ENCODE measurements around the gene CHST8. TPM values are rescaled to one million over a fixed set of nuclear protein-coding genes. Genes with fewer than 3 reads are reported as not detected.
A peak's percentile ranks its signal among the peaks of the same experiment; 100 is the strongest.

Gene CHST8
- total RNA-seq, 2 donors from 2014 or later, result not detected

DNA sequence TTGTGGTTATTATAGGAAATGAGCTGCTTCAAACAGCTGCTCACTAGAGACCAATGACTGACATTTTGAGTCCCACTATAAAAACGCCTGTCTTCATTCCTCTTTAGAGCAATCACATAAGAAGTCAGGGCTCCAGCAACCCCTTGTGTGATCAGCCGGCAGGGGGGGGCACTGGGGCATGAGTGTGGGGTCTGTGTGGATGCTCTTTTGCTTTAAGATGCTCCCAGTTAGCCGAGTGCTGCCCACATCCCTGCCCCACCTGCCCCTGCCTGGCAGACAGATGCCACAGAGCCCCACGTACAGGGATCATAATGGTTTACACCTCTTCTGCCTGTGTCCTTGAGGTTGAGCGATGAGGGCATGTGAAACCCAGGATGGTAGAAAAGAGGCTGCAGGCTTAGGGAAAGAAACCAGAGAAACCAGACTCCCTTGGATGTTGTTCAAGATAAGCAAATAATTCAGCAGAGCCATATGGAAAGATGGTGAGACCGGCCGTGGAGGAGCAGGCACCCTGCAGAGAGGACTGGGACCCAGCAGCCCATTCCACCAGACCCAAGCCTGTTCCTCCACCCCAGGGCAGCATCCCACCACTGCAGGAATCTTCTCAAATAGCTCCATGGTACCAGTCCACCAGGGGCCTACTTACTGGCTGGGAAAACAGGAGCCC is 55.4 kb downstream of the CHST8 start:
- Mint-ChIP-seq H3K4me1 (ENCODE audit: low read depth in 2 of 2) (no peaks in the 10 kb centered on the region), H3K9me3 (no peaks in the 10 kb centered on the region), H3K36me3 (no peaks in the 10 kb centered on the region), H3K4me3 (no peak overlapping the region), H3K27me3 (peaks cover 7% of the 10 kb centered on the region in 2 donors), H3K27ac (no peak overlapping the region)
- DNase-seq (ENCODE audit: low spot score) (no peak), ATAC-seq (no peak)

DNA sequence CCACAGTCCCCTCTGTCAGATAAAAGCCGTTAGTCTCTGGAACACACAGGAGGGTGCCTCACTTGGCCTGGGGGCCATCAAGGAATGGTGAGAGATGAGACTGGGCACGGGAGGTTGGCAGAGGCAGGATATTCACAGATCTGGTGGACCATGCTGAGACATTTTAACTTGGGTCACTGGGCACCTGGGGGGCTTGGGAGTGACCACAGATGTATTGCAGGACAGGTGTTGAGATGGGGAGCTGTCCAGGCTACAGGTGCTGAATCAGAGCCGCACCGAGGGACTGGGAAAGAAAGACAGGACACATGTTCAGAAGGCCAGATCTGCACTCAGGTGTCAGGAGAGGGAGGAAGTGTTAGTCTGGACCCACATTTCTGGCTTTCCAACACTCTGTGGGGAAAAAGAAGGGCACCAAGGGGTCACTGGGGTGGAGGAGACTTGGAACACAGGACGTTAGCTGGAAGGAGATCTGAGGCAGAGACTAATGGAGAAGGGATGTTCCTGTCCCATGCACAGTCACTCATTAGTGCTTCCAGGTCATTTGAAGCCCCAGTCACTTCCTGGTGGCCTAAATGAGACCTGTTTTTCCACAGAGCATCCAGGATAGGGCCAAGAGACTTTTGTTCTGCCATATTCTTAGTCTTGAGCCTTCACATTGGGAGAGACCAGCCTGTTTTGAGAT is 56.1 kb downstream of the CHST8 start:
- H3K4me1 Mint-ChIP-seq (ENCODE audit: low read depth in 2 of 2), result no peaks in the 10 kb centered on the region
- H3K27me3 Mint-ChIP-seq, result peaks cover 6 to 15% of the 10 kb centered on the region in 2 donors
- ATAC-seq (no peak), DNase-seq (ENCODE audit: low spot score) (no peak)
- H3K9me3 Mint-ChIP-seq, result no peaks in the 10 kb centered on the region
- no peak overlapping the region for H3K27ac Mint-ChIP-seq
- H3K36me3 Mint-ChIP-seq, result no peaks in the 10 kb centered on the region
- no peak overlapping the region for H3K4me3 Mint-ChIP-seq

DNA sequence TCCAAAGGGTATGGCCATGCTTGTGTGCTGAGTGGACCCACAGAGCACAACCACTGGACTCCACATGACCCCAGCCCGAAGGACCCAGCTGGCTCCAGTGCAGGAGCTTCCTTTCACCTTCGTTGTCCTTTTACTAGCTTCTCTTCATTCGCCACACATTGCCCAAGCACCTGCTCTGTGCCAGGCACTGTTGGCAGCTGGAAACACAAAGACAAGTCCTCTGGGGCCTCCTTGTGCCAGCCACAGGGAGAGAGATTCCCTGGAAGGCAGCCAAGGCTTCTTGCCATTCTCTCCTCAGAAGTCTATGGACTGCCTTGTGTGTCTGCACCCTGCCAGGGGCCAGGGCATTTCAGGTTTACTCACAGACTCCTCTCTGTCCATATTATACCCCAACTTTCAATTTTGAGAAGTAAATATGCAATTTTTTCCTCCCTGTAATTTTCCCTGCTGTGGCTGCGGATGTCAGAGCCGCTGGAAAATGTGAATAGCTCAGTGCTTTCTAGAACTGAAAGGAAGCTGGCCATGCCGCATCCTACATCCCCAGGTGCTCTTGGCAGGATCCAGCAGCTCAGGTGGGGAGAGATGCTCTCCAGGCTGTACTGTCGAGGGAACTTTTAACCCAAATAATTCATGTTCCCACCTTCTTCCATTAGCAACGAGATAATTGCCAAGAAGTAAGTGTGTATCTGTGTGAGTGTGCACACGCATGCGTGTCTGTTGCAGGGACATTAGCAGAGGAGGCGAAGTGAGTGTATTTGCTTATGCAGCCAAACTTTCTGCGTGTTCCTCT is 57.2 kb downstream of the CHST8 start:
- no peak overlapping the region for H3K4me3 Mint-ChIP-seq
- no peaks in the 10 kb centered on the region for H3K9me3 Mint-ChIP-seq
- no peaks in the 10 kb centered on the region for H3K36me3 Mint-ChIP-seq
- peaks cover 6 to 16% of the 10 kb centered on the region in 2 donors for H3K27me3 Mint-ChIP-seq
- no peak for DNase-seq (ENCODE audit: low spot score)
- ATAC-seq, result no peak
- no peaks in the 10 kb centered on the region for H3K4me1 Mint-ChIP-seq (ENCODE audit: low read depth in 2 of 2)
- no peak overlapping the region for H3K27ac Mint-ChIP-seq

GRCh38 chr19:33679696-33680095 is 57.9 kb downstream of the CHST8 start:
- no peak for DNase-seq (ENCODE audit: low spot score)
- Mint-ChIP-seq H3K27ac (no peak overlapping the region), H3K4me1 (ENCODE audit: low read depth in 2 of 2) (no peaks in the 10 kb centered on the region), H3K27me3 (peaks cover 9 to 16% of the 10 kb centered on the region in 2 donors), H3K36me3 (no peaks in the 10 kb centered on the region), H3K4me3 (no peak overlapping the region), H3K9me3 (no peaks in the 10 kb centered on the region)
- ATAC-seq, result no peak

DNA sequence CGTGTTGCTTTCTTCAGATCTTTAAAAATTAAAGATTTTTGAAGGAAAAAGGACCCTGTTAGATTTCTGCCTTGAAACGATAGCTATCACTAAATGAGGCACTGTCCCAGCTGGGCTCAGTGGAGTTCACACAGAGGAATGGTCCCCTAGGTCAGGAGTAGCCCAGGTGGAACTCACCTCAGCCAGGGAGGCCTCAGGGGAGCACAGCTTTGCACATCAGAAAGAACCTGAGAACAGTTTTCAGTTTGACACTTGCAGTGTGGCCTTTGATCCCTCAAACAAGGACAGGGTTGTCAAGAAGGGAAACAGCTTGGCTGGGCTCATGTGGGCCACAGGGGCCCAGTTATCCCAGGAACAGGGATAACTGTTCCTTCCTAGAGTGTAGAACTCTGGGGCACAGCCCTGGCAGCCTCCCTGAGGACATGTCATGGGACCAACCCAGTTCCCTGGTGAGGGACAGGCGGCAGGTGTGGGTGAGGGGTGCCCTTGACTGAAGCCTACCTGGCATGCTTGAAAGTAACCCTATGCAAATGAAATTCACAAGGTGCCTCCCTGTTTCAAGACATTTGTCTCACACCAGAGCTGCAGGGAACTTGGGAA is 59.4 kb downstream of the CHST8 start:
- Mint-ChIP-seq H3K4me3 (no peak overlapping the region), H3K4me1 (ENCODE audit: low read depth in 2 of 2) (no peaks in the 10 kb centered on the region), H3K27ac (no peak overlapping the region), H3K9me3 (no peaks in the 10 kb centered on the region), H3K36me3 (no peaks in the 10 kb centered on the region), H3K27me3 (peaks cover 16% of the 10 kb centered on the region in 2 donors)
- DNase-seq (ENCODE audit: low spot score) (no peak), ATAC-seq (peak; percentile 26 to 45)

DNA sequence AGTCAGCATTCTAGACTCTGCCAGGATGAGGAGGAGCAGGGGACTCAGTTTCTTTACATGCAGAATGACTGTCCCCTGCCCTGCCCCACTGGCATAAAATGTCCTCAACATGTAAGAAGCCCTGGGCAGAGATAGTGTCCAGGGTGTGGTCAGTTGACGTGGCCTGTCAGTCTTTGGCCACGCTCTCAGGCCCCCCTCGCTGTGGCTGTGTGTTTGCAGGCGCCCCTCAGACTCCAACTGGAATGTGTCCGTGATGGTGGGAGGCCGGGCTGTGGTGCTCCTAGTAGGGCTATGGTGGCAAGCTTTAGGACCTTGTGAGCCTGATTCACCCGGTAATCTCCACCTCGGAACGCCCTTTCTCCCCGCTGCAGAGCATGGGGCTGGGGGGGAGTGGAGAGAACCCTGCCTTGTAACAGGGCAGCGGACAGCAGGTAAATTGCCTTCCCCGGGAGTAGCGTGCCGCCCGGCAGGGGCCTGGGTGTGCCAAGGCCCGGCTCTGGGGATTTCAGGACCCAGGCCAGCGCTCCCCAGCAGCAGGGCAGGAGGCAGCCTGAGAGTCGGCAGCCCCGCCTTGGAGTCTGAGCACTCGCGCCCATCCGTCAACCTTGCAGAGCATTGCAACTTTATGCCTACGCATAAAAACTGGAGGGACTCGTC is 62.3 kb downstream of the CHST8 start:
- no peaks in the 10 kb centered on the region for H3K36me3 Mint-ChIP-seq
- H3K9me3 Mint-ChIP-seq, result no peaks in the 10 kb centered on the region
- H3K4me1 Mint-ChIP-seq (ENCODE audit: low read depth in 2 of 2), result no peaks in the 10 kb centered on the region
- H3K27ac Mint-ChIP-seq, result no peak overlapping the region
- H3K4me3 Mint-ChIP-seq, result no peak overlapping the region
- no peak for DNase-seq (ENCODE audit: low spot score)
- no peak for ATAC-seq
- H3K27me3 Mint-ChIP-seq, result peaks cover 8 to 18% of the 10 kb centered on the region in 2 donors

DNA sequence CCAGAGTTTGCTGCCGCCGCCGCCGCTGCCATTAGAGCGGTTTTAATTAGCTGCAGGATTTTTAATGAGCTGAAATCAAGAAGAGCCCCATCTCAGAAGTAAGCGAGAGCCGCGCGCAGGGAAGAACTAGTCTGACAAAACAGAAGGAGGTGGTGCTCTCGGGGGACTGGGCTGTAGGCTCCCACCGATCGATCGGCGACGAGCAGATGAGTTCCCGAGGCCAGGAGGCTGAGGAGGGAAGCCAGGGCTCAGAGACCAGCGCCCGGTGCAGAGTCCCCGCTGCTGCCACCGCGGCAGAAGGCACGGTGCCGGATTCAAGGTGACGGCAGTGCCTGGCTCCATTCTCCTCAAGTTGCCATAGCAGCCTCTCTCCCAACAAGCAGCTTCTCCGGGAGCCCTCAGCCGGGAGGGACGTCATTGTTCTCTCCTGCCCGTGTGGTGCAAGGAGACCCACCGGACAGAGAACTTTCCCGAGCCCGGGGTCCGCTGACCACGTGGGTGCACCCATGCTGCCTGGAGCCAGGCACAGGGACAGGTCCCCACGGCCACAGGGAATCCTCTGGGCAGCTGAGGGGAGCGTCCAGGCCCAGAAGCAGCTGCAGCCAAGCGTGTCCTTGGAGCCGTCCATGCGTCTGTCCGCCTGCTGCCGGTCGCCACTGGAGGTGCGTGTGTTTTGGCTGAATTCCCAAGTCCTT is 62.9 kb downstream of the CHST8 start:
- DNase-seq (ENCODE audit: low spot score) (no peak), ATAC-seq (no peak)
- Mint-ChIP-seq H3K4me3 (no peak overlapping the region), H3K9me3 (no peaks in the 10 kb centered on the region), H3K27me3 (peaks cover 8 to 18% of the 10 kb centered on the region in 2 donors), H3K36me3 (no peaks in the 10 kb centered on the region), H3K4me1 (ENCODE audit: low read depth in 2 of 2) (no peaks in the 10 kb centered on the region), H3K27ac (no peak overlapping the region)

GRCh38 chr19:33685541-33685940 is 63.8 kb downstream of the CHST8 start:
- H3K9me3 Mint-ChIP-seq, result no peaks in the 10 kb centered on the region
- H3K27me3 Mint-ChIP-seq, result peaks cover 8 to 18% of the 10 kb centered on the region in 2 donors
- H3K36me3 Mint-ChIP-seq, result no peaks in the 10 kb centered on the region
- H3K27ac Mint-ChIP-seq, result no peak overlapping the region
- DNase-seq (ENCODE audit: low spot score) (no peak), ATAC-seq (no peak)
- no peak overlapping the region for H3K4me3 Mint-ChIP-seq
- no peaks in the 10 kb centered on the region for H3K4me1 Mint-ChIP-seq (ENCODE audit: low read depth in 2 of 2)

DNA sequence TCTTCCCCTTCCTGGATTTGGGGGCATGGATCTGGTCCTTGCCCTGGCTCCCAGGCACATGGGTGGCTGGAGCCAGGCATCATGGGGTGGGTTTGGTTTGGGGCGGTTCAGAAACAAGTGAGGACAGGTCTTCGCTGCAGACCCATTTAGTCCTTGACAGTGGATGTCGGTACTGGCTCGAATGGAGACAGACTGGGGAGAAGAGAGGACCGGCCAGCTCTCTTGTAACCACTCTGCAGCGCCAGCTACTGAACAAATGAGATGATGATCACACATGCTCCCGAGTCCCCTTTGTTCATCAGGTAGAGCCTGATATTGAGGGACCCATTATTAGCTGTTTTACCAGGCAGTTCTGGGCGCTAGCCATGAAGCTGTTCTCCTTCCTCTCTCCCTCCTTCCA is 64.5 kb downstream of the CHST8 start:
- no peaks in the 10 kb centered on the region for H3K36me3 Mint-ChIP-seq
- ATAC-seq (no peak), DNase-seq (ENCODE audit: low spot score) (no peak)
- H3K27ac Mint-ChIP-seq, result no peak overlapping the region
- peaks cover 8 to 18% of the 10 kb centered on the region in 2 donors for H3K27me3 Mint-ChIP-seq
- H3K9me3 Mint-ChIP-seq, result no peaks in the 10 kb centered on the region
- no peak overlapping the region for H3K4me3 Mint-ChIP-seq
- no peaks in the 10 kb centered on the region for H3K4me1 Mint-ChIP-seq (ENCODE audit: low read depth in 2 of 2)

GRCh38 chr19:33686687-33687480 is 65.1 kb downstream of the CHST8 start:
- Mint-ChIP-seq H3K4me1 (ENCODE audit: low read depth in 2 of 2) (no peaks in the 10 kb centered on the region), H3K4me3 (no peak overlapping the region), H3K27ac (no peak overlapping the region), H3K9me3 (no peaks in the 10 kb centered on the region), H3K27me3 (peaks cover 8 to 18% of the 10 kb centered on the region in 2 donors), H3K36me3 (no peaks in the 10 kb centered on the region)
- no peak for ATAC-seq
- no peak for DNase-seq (ENCODE audit: low spot score)

GRCh38 chr19:33687481-33688170 is 65.9 kb downstream of the CHST8 start:
- H3K27ac Mint-ChIP-seq, result no peak overlapping the region
- H3K27me3 Mint-ChIP-seq, result peaks cover 3 to 16% of the 10 kb centered on the region in 2 donors
- H3K4me1 Mint-ChIP-seq (ENCODE audit: low read depth in 2 of 2), result no peaks in the 10 kb centered on the region
- DNase-seq (ENCODE audit: low spot score) (no peak), ATAC-seq (no peak)
- no peak overlapping the region for H3K4me3 Mint-ChIP-seq
- H3K36me3 Mint-ChIP-seq, result no peaks in the 10 kb centered on the region
- H3K9me3 Mint-ChIP-seq, result no peaks in the 10 kb centered on the region

All from natural killer cell treated with Interleukin-12 subunit alpha and Interleukin-12 subunit beta and Interleukin-15 and Interleukin-18, amount 100 ng/mL, for 72 hours (primary cell).